ENCODE data around the gene ZFP36.

The ZFP36 gene

GRCh38 chr19:39385629-39386411, 20.8 kb upstream of the ZFP36 start:
- TF ChIP-seq, protein P1, sequence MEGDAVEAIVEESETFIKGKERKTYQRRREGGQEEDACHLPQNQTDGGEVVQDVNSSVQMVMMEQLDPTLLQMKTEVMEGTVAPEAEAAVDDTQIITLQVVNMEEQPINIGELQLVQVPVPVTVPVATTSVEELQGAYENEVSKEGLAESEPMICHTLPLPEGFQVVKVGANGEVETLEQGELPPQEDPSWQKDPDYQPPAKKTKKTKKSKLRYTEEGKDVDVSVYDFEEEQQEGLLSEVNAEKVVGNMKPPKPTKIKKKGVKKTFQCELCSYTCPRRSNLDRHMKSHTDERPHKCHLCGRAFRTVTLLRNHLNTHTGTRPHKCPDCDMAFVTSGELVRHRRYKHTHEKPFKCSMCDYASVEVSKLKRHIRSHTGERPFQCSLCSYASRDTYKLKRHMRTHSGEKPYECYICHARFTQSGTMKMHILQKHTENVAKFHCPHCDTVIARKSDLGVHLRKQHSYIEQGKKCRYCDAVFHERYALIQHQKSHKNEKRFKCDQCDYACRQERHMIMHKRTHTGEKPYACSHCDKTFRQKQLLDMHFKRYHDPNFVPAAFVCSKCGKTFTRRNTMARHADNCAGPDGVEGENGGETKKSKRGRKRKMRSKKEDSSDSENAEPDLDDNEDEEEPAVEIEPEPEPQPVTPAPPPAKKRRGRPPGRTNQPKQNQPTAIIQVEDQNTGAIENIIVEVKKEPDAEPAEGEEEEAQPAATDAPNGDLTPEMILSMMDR (conservative IDR thresholded peaks at IDR 0.05; ENCODE audit: low read depth, low read length) = no peak
- peak; percentile 26 for DNase-seq (ENCODE audit: low read depth)
- no peak overlapping the region for H3K4me3 ChIP-seq (ENCODE audit: low read depth, low read length)

GRCh38 chr19:39386557-39386956, 20.1 kb upstream of the ZFP36 start:
- DNase-seq (ENCODE audit: low read depth) = no peak
- TF ChIP-seq, protein P1 (conservative IDR thresholded peaks at IDR 0.05; ENCODE audit: low read depth, low read length) = no peak

DNA sequence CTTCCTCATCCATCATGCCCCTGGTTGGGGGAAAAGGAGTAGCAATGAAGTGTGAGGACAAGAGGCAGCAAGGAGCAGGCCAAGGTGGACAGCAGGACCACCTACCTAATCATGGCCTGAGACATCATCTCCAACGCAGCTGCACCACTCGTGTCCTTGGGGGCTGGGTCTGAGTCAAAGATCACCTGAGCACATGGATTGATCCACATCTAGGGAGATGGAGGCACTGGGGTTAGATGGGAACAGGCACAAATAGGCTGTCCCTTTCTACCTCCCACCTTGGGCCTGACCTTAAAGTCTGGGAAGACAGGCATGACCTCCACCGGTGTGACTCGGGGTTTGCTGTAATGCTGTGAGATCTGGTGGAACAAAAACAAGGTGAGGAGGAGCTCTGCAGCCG, 18.0 kb upstream of the ZFP36 start:
- H3K4me3 ChIP-seq (ENCODE audit: low read depth, low read length) = no peak overlapping the region
- DNase-seq (ENCODE audit: low read depth) = no peak
- TF ChIP-seq, protein P1 (conservative IDR thresholded peaks at IDR 0.05; ENCODE audit: low read depth, low read length) = no peak

More at GRCh38 chr19:39386557-39386956, 20.1 kb upstream of the ZFP36 start:
- no peak overlapping the region for H3K4me3 ChIP-seq (ENCODE audit: low read depth, low read length)

- TF ChIP-seq, protein P1 (conservative IDR thresholded peaks at IDR 0.05; ENCODE audit: low read depth, low read length) = no peak
- no peak for DNase-seq (ENCODE audit: low read depth)
- H3K4me3 ChIP-seq (ENCODE audit: low read depth, low read length) = peak overlapping the region; percentile 97
Measured at GRCh38 chr19:39389631-39390414, 16.8 kb upstream of the ZFP36 start.

GRCh38 chr19:39390451-39390750, 16.2 kb upstream of the ZFP36 start:
- peak overlapping the region; percentile 97 for H3K4me3 ChIP-seq (ENCODE audit: low read depth, low read length)
- no peak for DNase-seq (ENCODE audit: low read depth)
- TF ChIP-seq, protein P1 (conservative IDR thresholded peaks at IDR 0.05; ENCODE audit: low read depth, low read length) = no peak

DNA sequence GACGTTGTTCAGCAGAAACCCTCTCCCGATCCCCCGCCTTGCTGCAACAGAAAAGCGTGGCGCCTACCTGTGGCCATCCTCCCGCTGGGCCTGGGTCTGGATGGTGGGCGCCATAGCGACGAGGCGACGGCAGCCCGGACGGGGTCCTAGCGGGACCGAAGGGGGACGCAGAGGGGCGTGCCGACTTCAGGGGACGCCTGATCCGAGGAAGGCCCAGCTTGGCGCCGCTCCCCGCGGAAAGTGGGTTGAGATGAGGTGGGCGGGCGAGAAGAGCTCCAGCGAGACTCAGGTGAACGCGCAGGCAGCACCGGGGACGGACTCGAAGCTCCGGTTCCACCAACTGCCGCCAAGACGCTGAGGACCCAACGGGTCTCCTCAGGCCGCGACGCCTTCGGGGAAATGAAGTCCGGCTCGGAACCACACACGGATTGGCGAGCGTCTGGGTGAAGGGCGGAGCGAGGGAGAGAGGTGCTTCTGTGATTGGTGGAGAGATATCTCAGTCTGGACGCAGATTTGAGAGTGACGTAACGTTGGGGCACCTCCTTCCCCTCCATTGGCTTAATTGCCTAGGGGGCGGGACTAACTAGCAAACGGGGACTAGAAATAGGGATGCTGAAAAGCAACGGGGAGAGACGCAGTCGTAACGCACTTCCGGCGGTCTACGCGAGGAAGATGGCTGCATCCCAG, 15.8 kb upstream of the ZFP36 start, which contains the start of the genes MED29 and PAF1:
Gene MED29 (plus strand): TSS at position 628 of the 687 bp plus-strand sequence. CDS start 45 bp downstream, at position 673.
Gene PAF1 (minus strand): TSS at position 356 of the 687 bp plus-strand sequence. CDS start 242 bp downstream, at position 114.
- TF ChIP-seq, protein P1 (conservative IDR thresholded peaks at IDR 0.05; ENCODE audit: low read depth, low read length) = no peak
- peak within 1 kb of the TSS; percentile 98 for H3K4me3 ChIP-seq (ENCODE audit: low read depth, low read length)
- peak; percentile 100 for DNase-seq (ENCODE audit: low read depth)
